GM15510 (cell line): ENCODE data around the gene STAB1.

Experiments used
- POLR2A ChIP-seq: IDR thresholded peaks from 3 replicates; pipeline ENCODE4 v1.6.1; 2011; ENCODE audit warnings: borderline replicate concordance; ENCODE audit not compliant: insufficient read length; ENCODE audit errors: extremely low read depth

STAB1 gene

DNA sequence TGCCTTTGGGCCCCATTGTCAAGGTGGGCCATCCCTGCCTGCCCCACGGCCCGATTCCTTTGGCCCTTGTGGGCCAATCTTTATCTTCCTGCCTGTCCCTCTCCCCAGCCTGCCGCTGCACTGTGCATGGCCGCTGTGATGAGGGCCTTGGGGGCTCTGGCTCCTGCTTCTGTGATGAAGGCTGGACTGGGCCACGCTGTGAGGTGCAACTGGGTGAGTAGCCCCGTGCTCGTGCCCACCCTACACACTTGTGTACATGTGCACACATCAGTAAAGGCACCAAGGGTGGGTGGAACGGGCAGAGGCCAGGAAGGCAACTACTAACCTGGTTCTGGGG lies 26.3 kb downstream of the STAB1 start:
- no peak for TF ChIP-seq POLR2A

DNA sequence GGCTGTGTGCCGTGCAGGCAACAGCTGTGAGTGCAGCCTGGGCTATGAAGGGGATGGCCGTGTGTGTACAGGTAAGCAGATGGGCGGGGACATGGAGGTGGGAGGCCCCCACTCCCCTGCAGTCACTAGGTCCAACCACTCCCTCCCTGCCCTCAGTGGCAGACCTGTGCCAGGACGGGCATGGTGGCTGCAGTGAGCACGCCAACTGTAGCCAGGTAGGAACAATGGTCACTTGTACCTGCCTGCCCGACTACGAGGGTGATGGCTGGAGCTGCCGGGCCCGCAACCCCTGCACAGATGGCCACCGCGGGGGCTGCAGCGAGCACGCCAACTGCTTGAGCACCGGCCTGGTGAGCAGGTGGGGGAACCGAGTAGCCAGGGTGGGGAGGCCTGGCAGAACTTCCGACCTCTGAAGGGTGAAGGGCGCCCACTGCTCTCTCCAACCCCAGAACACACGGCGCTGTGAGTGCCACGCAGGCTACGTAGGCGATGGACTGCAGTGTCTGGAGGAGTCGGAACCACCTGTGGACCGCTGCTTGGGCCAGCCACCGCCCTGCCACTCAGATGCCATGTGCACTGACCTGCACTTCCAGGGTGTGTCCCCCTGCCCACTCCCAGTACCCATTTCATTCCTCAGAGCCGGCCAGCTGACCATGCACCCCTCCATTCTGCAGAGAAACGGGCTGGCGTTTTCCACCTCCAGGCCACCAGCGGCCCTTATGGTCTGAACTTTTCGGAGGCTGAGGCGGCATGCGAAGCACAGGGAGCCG lies 26.9 kb downstream of the STAB1 start:
- TF ChIP-seq POLR2A: no peak

DNA sequence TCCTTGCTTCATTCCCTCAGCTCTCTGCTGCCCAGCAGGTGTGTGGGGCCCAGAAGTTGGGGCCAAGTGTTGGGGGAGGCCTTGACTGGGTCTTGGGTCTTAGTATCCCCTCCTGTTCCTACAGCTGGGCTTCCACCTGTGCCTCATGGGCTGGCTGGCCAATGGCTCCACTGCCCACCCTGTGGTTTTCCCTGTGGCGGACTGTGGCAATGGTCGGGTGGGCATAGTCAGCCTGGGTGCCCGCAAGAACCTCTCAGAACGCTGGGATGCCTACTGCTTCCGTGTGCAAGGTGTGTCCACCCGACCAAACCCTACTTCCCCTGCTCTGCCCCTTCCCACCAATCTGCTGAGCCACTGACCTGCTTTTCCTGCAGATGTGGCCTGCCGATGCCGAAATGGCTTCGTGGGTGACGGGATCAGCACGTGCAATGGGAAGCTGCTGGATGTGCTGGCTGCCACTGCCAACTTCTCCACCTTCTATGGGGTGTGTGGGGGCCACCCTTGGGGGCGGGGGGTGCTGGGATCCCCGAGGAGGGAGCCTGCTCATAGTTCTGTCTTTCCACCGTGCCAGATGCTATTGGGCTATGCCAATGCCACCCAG lies 27.6 kb downstream of the STAB1 start:
- no peak for TF ChIP-seq POLR2A

DNA sequence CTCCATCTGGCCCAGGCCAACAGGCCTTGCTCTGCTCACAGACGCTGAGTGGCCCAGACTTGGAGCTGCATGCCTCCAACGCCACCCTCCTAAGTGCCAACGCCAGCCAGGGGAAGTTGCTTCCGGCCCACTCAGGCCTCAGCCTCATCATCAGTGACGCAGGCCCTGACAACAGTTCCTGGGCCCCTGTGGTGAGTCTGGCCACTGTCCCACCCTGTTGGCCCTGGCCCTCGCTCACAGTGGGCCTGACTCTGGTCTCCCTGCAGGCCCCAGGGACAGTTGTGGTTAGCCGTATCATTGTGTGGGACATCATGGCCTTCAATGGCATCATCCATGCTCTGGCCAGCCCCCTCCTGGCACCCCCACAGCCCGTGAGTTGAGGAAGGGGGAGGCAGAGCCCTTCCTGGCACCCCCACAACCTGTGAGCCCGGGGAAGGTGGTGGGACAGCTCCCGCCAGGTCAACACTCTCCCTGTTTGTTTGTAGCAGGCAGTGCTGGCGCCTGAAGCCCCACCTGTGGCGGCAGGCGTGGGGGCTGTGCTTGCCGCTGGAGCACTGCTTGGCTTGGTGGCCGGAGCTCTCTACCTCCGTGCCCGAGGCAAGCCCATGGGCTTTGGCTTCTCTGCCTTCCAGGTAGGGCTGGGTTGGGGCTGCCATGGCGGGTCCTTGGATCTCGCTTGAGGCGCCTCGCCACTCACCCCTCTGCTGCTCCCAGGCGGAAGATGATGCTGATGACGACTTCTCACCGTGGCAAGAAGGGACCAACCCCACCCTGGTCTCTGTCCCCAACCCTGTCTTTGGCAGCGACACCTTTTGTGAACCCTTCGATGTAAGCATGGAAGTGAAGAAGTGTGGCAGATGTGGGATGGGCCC lies 28.5 kb downstream of the STAB1 start:
- TF ChIP-seq POLR2A: no peak

DNA sequence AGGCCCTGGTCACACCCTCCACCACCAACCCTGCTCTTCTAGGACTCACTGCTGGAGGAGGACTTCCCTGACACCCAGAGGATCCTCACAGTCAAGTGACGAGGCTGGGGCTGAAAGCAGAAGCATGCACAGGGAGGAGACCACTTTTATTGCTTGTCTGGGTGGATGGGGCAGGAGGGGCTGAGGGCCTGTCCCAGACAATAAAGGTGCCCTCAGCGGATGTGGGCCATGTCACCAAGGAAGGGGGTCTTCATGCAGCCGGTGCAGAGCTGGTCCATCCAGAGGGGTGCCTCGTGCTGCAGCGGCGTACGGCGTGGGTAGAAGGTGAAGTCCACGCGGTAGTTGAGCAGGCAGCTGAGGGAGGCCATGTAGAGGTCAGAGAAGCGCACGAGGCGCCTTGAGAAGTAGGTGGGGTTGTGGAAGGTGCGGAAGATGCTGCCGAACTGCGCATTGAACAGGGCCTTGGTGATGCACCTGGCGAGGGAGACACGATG lies 29.2 kb downstream of the STAB1 start:
- TF ChIP-seq POLR2A: no peak

DNA sequence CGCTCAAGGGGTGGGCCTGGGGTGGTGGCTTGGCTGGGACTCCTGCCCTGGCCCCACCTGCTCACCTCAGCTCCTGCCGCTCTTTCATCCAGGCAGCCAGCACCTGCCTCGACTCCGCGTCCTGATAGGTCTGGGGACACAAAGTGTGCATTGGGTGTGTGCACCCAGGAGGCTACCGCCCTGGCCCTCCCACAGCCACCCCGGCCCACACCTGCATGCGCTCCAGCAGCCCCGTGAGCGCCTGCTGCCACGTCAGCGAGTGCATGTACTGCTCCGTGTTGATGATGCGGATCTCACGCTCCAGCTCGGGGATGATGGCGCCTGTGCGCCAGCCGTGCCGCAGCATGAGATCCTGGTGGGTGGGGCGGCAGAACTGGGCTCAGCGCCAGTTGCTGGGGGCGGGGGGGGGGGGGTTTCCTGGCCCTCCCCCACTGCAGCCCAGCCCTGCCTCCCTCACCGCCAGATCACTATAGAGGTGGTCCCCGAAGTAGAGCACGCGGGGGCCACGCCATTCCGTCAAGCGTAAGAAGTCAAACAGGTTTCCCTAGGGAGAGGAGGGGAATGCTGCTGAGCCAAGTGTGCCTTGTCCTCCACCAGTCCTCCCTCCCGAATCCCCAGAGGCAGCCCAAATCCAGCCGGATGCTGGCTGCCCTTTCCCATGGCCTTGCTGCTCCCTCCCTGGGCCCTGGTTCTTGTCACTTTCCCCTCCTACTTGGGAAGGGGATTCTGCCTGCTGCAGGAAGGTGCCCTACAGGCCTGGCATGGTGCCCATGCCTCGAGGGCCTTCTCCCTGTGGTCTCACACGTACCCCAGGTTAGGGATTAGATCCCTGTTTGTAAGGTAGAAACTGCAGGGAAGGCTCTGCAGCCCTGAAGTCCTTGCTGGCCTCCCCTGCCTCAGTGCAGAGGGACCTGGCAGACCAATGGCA lies 29.9 kb downstream of the STAB1 start:
- no peak for TF ChIP-seq POLR2A

DNA sequence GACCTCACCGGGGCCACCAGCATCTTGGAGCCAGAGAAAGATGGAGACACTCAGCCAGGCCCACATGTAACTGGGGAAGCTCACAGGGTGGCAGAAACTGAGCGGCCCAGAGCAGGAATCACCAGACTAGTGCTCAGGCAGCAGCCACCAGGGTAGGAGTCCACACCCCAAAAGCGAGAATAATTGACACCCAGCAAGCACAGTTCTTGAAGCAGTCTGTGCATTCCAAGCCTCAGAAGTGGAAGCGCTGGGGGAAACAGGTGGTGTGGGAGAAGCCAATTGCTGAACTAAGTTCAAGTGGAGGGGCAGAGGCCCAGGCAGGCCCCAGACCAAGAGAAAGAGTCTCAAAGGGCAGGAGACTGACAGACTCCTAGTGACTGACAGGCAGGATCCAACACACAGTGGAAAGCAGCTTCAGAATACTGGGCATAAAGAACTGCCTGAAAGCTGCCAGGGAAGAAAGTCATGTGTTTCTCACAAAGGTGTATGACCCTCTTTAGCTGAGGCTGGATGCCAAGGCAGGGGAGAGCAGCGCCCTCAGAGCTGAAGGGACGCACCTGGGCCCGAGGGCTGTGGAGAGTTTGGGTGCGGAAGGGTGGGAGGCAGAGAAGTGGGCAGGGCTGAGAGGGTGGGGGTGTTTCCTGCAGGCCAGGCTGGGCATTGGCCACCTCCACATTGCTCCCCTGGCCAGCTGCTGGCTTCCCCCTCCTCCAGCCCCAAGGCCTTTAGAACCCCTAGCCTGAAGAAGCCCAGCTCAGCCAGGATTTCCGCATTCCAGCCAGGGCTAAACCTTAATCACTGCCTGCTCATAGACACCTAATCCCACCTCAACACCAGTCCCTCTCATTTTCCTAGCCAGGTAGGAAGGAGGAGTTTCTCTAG lies 30.8 kb downstream of the STAB1 start:
- TF ChIP-seq POLR2A: no peak

DNA sequence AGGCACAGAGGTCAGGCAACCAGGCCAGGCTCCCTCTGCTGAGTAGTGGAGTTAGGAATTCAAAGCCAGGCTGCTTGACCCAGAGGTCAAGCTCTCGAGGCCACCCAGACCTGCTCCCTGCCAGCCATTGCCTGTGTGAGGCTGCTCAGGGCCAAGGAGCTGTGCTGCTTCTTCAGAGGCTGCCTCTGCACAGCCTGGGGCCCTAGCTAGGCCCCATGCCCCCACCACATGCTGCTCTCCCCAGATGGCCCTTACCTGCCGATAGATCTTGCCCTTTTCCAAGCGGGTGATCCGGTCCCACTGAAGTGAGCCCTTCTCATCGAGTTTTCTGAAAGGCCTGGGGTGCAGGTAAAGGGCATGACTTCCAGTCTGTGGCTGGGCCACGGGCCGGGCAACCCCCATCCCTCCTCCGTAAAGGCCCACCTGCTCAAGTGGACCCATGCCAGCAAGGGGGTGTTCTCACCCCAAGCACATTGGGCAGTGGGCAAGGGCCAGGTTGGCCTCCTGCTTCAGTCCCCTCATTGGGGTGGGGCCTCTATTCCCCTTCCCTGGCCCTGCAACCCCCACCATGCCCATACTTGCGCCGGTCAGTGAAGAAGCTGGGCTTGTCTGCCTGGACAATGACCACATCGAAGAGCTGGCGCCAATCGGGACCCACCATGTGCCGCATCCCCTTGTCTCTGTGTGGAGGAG lies 32.0 kb downstream of the STAB1 start:
- no peak for TF ChIP-seq POLR2A

DNA sequence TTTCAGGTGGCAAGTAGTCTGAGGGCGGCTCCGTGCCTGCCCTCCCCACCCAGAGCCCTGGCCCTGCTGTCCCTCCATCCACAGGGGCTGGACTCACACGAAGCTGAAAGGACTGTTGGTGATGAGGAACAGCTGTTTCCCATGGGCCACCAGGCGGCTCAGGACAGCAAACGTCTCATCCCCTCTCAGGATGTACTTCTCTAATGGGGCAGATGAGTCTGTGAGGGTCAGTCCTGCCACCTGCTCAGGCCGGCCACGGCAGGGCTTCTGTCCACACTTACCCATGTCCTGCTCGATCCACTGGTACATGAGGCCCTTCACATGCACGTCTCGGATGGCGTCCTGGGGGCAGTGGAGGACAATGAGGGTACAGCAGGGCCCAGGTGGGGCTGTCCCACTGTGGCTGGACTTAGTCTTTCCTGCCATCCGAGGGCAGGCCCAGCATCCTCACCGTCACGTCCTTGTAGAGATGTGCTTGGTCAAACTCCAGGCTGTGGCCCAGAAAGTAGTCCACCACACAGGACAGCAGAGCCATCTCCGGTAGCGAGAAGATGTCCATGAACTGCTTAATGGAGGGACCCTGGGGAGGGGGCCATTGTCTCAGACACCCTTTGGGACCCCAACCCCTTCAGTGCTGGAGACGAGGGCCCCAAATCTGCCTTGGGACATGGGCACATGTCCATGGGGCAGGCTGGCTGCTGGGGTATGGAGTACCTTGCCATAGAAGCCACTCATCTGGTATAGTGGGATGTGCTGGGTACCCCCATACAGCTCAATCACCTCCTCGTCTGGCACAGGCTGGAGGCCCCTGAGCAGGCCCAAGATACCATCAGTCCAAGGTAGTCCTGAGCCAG lies 32.8 kb downstream of the STAB1 start:
- no peak for TF ChIP-seq POLR2A

DNA sequence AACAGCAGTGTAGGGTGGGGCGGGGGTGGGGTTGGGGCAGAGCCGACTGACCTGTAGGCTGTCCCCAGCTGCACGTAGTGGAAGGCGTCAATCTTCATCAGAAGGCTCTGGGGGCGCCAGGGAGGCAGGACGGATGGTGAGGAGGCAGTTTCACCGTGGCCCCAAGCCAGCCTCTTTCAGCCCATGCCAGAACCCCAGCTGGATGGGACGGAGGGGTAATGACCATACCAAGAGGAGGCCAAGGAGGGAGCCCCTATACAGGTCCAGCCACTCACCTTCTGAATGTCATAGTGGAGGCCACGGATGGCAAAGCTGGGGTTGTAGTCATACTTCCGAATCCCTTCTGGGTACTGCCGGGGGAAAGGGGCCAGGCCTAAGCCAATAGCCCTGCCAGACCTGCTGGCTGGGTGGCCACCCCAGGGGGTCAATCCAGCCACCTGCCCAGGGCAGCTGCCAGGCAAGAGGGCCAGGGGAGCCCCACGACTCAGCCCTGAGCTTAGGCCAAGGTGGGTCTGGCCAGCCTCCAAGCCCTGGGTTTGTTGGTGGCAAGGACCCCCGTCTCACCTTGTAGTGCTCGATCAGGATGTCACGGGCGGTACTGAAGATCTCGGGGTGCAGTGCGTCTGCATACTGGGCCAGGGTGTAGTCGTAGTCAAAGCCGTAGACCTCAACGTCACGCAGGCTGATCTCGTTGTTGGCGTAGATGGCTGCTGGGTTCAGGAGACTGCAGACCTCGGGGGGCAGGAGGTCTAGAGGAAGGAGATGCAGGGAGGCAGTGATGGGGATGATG lies 33.6 kb downstream of the STAB1 start:
- TF ChIP-seq POLR2A: no peak
